Hepatic stellate cell (primary cell): Measurements from ENCODE around the gene TAS2R46.
"Not testable (repeated sequence)": the region's sequence is repeated elsewhere in the genome, so short reads cannot be mapped to it uniquely, and the experiment has no call there.

Experiments
- DNase-seq: peaks from one replicate; pipeline ENCODE4 v3.0.0; 2011; ENCODE audit warnings: low spot score

Gene TAS2R46

GRCh38 chr12:11033959-11034358 lies 28.1 kb downstream of the TAS2R46 start:
- DNase-seq: not testable (repeated sequence)

GRCh38 chr12:11031307-11031706 lies 30.8 kb downstream of the TAS2R46 start, which contains the start of gene TAS2R31:
Gene TAS2R31, minus strand, starts transcription at chr12:11031407. Its CDS starts 72 bp downstream, at chr12:11031335.
- no peak for DNase-seq

GRCh38 chr12:11026118-11026517 lies 36.0 kb downstream of the TAS2R46 start:
- DNase-seq: no peak

- no peak for DNase-seq
Measured at GRCh38 chr12:11023387-11023786, 38.7 kb downstream of the TAS2R46 start.

GRCh38 chr12:11022520-11022919 lies 39.6 kb downstream of the TAS2R46 start, which contains the start of gene TAS2R19:
Gene TAS2R19, minus strand, starts transcription at chr12:11022620. Its CDS starts 49 bp downstream, at chr12:11022571.
- no peak for DNase-seq

- DNase-seq: no peak
Measured at GRCh38 chr12:11016937-11017336, 45.2 kb downstream of the TAS2R46 start.

- DNase-seq: no peak
Measured at GRCh38 chr12:11015775-11016430, 46.2 kb downstream of the TAS2R46 start.

GRCh38 chr12:11014234-11014633 lies 47.9 kb downstream of the TAS2R46 start:
- no peak for DNase-seq
